ENCODE measurements around the gene BMERB1.
"Not testable (repeated sequence)": the region's sequence is repeated elsewhere in the genome, so short reads cannot be mapped to it uniquely, and the experiment has no call there.

BMERB1 gene

DNA sequence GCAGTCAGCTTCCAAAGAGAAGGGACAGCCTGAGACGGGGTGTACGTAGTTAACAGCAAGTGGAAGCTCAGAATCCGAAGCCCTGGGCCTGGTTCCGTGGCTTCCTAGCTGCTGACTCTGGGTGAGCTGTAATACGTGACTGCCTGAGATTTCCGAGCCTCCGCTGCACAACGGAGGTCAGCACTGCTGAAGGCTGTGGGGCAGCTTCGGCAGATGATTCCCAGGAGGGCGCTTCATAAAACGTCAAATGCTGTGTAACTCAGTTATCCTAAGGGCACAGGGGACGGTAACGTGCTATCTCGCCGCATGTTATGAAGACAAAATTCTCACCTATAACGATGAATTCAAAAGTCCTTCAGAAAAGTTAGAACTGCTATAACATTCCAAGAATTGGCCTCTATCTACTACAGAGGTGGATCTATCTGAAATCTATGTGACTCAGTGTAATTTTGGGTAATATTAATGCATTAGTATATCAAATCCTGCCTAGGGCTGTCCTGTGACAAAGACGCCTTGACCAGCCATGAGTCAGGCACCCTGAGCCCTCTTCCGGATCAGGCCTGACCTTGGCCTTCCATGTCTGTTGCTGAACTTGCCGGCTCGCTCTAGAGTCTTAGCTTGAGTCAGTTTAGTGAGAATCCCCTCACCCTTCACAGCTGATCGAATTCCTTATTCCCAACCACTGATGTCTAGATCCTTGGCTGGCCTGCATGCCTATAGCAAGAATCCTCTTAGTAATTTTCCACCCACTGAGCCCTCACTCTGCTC lies 165.1 kb downstream of the BMERB1 start:
- DNase-seq, result no peak

DNA sequence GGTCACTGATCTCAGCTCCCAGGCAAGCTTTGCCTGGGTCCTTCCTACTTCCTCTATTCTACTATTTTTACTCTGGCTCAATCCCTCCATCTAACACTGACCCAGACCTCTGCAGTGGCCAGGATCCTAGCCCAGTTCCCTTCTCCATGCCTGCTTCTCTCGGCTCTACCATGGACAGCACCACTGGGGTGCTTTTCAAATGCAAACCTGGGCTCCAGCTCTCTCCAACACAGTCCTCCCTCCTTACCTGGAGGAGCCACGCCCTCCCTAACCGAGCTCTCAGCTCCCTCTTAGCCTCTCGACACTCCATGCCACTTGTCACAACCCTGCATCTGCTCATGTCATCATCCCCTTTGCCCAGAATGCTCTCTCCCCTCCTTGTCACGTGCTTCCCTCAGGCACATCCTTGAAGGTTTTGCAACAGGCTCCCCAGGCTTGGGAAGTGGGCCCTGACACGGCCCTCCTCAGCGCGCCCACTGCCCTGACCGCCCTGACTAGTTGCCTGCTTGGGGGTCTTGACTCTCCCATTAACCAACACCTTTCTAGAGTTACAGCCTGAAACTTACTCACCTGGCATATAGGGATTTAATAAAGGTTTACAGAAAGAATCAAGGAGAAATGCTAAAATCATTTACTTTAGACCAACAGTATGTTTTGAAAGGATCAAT lies 167.0 kb downstream of the BMERB1 start:
- DNase-seq, result no peak

DNA sequence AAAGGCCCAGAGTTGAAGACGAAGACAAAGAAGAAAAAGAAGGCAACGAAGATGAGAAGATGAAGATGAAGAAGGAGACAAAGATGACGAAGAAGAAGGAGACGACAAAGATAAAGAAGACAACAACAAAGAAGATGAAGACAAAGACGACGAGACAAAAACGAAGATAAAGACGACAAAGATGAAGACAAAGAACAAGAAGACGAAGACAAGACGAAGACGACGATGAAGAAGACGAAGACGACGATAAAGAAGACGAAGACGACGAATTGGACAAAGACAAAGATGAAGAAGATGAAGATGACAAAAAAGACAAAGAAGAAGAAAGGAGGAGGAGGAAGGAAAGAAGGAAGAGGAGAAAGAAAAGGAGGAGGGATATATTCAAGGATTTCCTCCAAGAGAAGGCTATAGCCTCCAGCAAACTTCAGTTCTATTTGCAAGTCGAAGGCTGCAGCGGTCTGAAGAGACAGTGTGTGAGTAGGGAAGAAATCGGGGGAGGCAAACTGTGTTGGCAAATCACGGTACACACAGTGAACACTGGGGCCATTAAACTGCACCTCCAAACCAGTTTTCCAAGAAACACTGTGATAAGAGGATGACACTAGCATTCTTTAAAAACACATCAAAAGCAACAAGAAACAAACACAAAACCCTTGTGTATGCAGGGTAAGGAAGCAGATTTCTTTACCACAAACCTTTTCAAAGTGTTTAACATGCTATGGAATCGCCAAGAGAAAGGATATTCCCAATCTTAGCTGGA lies 168.1 kb downstream of the BMERB1 start:
- DNase-seq, result no peak

DNA sequence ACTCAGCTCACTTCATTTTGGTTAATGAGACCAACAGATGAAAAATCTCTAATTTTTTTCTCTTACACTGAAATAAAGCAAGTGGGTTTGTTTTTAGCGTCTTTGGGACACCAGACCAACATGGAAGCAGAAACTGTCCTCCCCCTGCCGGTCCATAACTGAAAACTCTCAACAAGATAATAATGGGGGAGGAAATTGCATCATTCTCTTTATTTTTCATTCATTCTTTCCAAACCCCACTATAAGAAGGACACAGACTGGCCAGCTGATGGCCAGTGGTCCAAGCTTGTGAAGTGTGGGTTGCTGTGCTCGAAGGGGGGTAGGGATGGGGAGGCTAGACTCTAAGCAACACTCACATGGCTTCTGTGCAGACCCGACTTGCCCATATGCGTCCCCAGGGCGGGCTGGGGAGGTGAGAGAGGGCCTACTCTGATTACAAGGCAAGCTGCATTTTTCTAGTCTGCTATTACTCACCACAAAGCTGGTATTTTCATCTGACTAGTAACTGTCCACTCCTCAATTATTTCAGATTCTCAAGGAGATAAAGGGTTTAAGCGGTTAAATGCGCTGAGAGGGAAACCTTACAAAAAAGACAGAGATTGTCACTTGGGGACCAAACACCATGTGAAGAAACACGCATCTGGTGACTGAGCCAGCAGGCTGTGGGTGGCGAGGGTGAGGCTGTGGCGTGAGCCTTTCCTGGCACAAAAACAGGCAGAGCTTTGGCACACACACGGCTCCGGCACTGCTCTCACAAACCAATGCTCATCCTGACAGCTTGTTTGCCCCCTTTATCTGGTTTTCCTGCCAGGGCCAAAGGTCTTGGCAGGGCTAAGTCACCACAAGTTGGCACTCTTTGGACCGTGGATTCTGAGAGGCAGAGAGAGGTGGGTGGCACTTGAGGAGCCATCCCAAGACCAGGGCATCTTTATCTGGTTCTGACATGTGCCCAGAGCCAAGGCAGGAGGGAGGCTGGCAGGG lies 170.4 kb downstream of the BMERB1 start:
- DNase-seq, result no peak

DNA sequence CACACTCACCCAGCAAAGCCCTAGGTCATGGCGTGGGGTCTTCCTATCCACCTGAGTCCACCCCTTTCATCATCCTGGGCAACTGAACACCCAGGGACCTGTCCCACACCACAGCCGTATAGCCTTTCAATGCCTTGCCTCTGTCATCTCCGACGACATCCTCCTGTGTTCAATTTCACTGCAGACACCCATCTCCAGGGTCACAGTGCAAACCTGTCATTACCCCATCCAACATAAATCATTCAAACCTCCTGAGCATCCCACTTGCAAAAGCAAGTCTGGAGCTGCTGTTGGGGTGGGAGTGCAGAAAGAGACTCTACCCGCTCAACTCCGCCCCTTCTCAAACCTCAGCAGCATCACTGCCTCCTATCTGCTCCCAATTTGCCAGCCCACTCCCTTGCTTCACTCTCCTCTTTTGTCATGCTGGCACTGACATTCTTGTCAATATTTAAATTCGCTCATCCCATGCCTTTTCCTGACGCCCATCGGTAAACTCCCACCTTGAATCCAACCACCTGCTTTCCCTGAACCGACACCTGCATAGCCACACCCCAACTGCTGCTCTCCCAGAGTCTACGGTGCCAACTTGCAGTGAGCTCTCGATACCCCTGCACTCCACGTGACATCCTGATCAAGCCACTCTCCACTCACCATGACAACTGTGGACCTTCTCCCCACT lies 171.6 kb downstream of the BMERB1 start:
- DNase-seq, result no peak

DNA sequence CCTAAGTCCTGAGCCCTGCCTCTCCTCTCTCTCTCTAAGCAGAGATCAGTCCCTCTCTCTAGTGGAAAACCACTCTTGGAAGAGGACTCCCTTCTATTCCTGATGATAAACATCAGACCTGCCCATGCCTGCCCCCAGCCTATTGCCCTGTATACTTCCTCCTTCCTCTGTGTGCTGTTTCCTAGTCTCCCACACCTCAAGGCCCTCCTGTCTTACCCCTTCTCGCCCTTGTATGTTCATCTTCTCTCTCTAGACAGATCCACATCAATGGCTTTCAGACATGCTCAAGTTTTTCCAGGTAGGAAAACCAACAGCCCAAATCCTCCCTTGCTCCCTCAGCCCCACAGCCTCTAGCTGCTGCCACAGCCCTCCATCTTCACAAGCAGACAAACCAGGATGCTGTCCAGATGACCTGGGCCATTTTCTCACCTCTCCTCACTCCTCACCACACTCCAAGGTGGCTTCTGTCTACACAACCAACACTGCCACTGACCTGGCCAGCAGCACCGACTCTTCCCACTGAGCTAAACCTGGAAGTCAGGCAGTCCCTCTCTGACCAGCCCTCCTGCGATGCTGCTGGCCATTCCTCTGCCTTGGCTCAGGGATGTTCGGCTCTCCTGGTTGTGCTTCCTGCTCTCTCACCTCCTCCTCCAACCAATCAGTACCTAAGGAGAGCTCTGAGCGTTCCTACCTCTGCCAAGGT lies 172.3 kb downstream of the BMERB1 start:
- no peak for DNase-seq

DNA sequence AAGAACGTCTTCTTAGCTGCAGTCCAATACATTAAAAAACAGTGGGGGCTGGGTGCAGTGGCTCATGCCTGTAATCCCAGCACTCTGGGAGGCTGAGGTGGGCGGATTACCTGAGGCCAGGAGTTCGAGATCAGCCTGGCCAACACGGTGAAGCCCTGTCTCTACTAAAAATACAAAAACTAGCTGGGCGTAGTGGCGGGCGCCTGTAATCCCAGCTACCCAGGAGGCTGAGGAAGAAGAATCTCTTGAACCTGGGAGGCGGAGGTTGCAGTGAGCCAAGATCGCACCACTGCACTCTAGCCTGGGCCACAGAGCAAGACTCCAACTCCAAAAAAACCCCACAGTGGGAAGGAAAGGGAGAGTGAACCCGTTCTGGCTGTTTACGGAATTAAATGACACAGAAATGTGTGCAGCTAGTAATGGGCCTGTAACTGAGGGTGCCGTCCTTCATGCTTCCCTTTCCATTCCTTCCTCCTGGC lies 172.9 kb downstream of the BMERB1 start:
- not testable (repeated sequence) for DNase-seq

DNA sequence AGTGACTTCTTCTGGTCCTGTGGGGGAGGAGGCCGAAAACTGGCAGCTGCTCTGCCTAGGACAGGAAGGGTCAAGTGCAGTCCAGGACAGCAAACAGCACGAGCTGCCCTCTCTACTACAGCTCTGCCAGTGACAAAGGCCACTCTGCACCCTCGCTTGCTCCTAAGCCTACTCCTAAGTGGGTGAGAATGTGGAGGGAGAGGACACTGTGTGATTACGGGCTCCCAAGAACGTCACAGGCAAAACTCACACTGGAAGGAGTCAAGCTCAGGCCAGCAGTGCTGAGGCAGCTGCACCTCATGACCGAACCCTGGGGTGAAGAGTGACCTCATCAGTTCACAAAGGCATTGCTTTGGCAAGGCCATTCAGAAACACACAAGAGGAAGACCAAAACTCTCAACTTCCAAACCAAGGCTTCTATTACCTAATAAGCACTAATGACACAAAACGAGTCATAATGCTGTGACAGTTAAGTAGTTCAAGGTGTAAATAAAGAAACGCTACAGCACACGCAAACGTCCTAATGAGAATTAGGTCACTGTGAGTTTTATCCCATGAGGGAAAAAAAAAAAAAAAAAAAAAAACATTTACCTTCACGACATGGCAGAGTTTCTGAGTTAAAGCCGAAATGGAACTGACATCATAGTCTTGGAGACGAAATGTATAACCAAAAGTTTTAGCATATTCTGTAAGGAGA lies 173.5 kb downstream of the BMERB1 start:
- no peak for DNase-seq

DNA sequence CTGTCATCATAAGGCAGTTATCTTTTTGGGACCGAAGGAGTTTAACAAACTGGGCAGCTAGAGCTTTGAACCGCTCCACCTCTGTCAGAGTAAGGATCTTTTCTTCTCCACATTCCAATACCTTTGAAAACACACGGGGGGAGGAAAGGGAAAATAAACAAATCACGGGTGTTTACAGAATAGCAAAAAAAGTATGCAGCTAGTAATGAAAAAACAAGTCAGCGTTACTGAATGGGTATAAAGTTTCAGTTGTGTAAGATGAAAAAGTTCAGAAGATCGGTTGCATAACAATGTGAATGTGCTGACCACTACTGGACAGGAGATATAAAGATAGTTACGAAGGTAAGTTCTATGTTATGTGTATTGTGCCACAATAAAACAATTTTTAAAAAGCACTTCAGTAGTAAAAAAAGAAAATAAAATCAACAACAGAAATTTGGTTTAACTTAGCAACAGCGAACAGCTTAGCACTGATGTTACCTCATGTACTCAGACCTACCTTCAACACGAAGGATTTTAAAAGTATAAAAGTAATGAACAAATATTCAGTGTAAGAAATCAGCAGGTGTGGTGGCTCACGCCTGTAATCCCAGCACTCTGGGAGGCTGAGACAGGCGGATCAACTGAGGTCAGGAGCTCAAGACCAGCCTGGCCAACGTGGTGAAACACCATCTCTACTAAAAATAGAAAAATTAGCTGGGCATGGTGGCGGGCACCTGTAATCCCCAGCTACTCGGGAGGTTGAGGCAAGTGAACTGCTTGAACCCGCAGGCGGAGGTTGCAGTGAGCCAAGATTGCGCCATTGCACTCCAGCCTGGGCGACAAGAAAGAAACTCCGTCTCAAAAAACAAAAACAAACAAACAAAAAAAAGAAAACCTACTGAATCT lies 174.3 kb downstream of the BMERB1 start:
- DNase-seq, result no peak

DNA sequence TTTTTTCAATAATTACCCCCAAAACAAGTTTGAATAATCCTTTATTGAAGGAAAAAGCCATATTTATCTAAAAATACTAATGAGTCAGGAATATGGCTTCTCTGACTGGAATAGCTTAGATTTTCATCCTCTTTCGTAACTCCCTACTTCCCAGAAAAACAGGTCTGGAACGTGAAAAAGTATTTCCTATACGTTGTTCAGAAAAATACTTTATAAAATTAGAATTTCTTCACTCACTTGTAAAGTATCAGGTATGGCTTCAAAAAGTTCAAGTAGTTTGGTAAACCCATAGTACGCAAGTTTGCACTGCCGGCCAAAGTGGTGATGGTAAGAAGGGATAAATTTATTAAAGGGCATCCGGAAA lies 174.9 kb downstream of the BMERB1 start:
- DNase-seq, result no peak

DNA sequence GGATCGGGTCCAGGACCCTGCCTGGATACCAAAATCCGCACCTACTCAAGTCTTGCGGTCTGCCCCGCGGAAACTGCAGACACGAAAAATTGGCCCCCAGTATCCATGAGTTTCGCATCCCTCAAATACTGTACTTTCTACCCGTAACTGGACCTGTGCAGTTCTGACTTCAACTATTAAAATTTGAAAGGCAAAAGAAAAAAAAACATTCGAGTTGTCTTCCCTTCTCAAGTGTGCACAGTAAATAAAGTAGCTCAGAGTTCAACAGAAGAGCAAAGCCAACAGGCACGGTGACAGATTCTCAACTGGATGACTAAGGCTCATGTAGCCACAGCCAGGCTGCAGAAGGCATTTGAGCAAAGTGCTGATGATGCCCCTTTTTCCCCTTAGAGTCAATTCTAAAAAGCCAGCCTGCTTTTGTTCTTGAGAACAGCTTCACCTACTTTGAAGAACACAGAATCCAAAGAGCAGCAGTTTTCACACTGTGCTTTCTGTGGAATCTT lies 176.0 kb downstream of the BMERB1 start:
- no peak for DNase-seq

DNA sequence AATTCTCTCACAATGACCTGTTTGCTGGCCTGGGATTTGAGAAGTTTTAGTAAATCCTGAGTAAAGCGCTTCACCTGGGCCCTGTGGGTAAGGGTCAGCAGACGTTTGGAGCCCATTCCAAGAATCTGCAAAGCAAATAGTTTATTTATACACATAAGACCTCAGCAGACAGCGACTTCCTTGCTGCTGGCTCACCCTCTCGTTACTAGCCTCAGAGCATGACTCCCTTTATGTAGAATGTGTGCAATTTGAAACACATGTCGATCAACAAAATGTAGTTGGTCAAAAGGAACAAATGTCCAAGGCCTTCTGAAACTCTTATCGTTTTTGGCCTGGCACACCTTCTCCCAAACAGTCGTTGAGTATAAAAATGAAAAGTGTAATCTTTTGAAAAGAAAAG lies 177.2 kb downstream of the BMERB1 start:
- peak; percentile 8 for DNase-seq

DNA sequence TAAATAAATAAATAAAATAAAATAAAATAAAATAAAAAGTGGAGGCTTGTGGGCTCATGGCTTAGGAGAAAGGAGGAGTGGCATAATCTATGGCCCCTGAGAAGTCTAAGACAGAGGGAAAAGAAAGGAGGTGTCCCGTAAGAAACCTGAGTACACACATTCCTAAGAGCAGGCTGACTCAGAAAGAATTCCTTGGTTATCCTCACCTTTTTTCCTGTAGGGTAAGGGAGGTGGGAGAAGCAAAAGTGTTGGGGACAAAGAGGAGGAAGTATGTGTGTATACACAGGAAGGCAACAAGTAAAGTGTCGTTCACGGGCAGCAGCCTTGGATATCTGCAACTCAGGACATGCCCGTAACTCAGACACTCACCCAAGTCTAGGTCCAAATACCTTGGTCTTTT lies 179.3 kb downstream of the BMERB1 start:
- DNase-seq, result no peak

DNA sequence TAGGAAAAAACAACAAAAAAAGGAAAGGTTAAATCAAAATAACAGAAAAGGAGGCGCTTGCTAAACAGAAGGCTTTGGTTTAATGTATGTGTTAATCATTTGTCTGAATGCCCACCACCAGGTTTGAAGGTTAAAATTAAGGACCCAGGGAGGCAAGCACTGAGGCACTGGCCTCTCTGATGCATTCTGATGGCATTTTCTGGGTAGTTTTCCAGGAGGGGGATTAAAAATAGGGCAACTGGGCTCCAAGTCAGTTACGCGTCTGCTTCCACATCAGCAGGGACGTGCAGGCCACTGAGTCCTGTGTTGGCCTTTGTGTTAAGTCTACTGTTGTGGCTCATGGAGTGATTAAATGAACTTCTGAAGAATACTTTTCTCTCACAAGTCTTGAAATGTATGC lies 181.6 kb downstream of the BMERB1 start:
- DNase-seq, result no peak

DNA sequence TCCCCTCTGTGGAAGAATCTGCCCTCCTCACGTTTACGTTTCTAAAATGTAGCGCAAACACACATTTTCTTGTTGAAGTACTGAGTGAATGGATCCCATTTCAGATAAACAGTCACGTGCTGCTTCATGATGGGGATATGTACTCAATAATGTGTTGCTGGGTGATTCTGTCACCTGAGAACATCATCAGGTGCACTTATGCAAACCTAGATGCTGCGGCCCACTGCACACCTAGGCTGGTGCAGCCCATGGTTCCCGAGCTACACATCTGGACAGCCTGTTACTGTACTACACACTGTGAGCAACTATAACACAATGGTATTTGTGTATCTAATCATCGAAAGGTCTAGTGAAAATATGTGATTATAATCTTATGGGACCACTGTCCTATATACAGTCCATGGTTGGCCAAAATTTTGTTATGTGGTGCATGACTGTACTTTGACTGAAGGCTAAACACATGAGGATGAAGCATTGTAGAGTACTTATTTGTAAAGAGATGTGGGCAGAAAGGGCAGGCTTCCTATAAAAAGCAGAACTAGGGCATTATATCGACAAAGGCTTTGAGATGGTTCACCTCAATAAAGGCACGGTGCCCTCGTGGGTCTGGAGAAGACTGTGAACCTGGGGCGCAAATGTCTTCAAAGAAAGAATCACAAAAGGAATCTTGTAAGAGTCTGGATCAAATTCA lies 182.2 kb downstream of the BMERB1 start:
- DNase-seq, result no peak

DNA sequence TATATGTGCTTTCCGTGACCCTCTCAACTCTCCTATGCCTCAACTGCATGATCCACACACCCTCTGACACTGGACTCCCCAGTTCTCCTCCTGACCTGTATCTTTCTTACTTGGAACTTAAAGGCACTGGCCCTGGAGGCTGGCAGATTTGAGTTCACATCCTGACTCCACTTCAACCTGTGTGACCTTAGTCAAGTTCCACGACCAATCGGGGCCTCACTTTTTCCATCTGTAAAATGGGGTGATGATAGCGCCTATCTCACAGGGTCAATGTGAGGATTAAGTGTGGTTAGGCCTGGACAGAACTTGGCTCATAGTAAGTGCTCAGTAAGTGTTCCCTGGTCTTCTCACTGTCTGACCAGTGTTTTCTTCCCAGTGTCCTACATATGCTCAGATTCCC lies 183.5 kb downstream of the BMERB1 start:
- DNase-seq, result no peak

DNA sequence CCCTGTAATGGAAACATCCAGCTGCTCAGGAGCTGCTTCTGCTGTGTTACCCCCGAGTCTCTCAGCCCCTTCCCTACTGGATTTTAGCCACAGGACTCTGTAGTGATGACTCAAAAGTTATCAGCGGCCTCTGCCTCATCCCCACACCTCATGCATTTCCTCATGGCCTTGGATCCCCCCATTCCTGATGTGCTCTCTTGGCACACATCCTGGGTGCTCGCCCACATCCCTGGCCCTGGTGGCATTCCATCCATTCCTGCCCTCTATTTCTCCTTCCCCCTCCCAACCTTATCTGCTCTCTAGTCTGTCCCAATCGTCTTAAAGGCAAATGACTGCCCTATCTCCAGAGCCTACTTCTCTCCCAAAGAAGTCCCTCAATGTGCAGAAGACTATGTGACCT lies 184.0 kb downstream of the BMERB1 start:
- DNase-seq, result peak; percentile 51

DNA sequence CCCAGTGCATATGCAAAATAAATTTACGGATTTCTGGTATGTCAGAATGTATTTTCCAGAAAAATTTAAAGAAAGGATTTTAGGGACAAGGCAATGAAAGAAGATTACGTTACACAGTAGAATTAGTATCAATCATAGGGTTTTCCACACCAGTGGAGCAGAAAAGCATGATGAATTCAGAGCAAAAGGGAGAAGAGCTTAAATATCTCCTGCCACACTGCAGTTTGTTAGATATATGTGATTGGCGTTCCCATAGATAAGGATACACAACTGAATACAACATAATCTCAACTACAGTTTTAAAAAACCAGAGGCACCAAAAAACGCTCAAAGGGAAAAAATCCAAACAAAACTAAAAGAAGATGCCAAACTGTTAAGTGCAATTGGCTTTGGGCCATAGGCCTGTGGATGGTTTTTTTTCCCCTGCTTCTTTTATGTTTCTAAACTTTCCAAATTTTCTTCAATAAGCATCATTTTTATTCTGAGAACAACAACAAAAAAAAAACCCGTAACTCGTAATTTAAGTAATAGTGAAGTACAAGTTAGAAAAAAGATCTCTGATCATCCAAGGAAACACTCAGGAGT lies 186.3 kb downstream of the BMERB1 start:
- no peak for DNase-seq
